Measurements from ENCODE around the gene SOX14.

- TF ChIP-seq, protein P1, sequence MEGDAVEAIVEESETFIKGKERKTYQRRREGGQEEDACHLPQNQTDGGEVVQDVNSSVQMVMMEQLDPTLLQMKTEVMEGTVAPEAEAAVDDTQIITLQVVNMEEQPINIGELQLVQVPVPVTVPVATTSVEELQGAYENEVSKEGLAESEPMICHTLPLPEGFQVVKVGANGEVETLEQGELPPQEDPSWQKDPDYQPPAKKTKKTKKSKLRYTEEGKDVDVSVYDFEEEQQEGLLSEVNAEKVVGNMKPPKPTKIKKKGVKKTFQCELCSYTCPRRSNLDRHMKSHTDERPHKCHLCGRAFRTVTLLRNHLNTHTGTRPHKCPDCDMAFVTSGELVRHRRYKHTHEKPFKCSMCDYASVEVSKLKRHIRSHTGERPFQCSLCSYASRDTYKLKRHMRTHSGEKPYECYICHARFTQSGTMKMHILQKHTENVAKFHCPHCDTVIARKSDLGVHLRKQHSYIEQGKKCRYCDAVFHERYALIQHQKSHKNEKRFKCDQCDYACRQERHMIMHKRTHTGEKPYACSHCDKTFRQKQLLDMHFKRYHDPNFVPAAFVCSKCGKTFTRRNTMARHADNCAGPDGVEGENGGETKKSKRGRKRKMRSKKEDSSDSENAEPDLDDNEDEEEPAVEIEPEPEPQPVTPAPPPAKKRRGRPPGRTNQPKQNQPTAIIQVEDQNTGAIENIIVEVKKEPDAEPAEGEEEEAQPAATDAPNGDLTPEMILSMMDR (IDR thresholded peaks at IDR 0.05), result no peak
- TF ChIP-seq POLR2A (IDR thresholded peaks at IDR 0.05), result no peak
These were observed 47.9 kb downstream of the SOX14 start for GRCh38 chr3:137812023-137812422.

Measured in lower leg skin (tissue), 3 donors.